Liver (tissue), 9 donors: Measurements from ENCODE around the gene GPR150. TPM values are rescaled to one million over a fixed set of nuclear protein-coding genes. Genes with fewer than 3 reads are reported as not detected.
"Not testable (repeated sequence)": the region's sequence is repeated elsewhere in the genome, so short reads cannot be mapped to it uniquely, and the experiment has no call there.

Source experiments
- DNase-seq: peaks from one replicate; pipeline ENCODE4 v3.0.0-alpha.2; 2017; ENCODE audit warnings: low spot score
- H3K27ac ChIP-seq, 2 donors: one replicate each; pipeline ENCODE4 v1.7.0; 2013; ENCODE audit warnings: inconsistent platforms in 2 of 2, low read length in 2 of 2, control low read depth in 1 of 2, low read depth in 1 of 2, mild to moderate bottlenecking in 1 of 2
- H3K27me3 ChIP-seq, 4 donors: one replicate each; pipeline versions ENCODE4 v1.6.1 to v1.7.0; 2013; ENCODE audit warnings: low read length in 3 of 4, inconsistent platforms in 1 of 4, mild to moderate bottlenecking in 1 of 4, moderate library complexity in 1 of 4; ENCODE audit not compliant: control insufficient read depth in 4 of 4, insufficient read depth in 4 of 4
- H3K36me3 ChIP-seq, 4 donors: one replicate each; pipeline versions ENCODE4 v1.6.1 to v1.7.0; 2013; ENCODE audit warnings: low read length in 3 of 4, mild to moderate bottlenecking in 3 of 4, low read depth in 1 of 4, moderate library complexity in 1 of 4; ENCODE audit not compliant: control insufficient read depth in 4 of 4, insufficient read depth in 3 of 4
- H3K4me1 ChIP-seq, 4 donors: one replicate each; pipeline versions ENCODE4 v1.6.1 to v1.7.0; 2013; ENCODE audit warnings: low read length in 3 of 4, mild to moderate bottlenecking in 3 of 4, moderate library complexity in 1 of 4; ENCODE audit not compliant: control insufficient read depth in 4 of 4, insufficient read depth in 4 of 4
- H3K4me3 ChIP-seq, 3 donors: one replicate each; pipeline versions ENCODE4 v1.6.1 to v1.7.0; 2013; ENCODE audit warnings: low read length in 3 of 3, control low read depth in 1 of 3, low read depth in 1 of 3, mild to moderate bottlenecking in 1 of 3
- H3K9ac ChIP-seq, 2 donors: one replicate each; pipeline ENCODE4 v1.7.0; 2013; ENCODE audit warnings: low read length in 2 of 2, mild to moderate bottlenecking in 2 of 2, moderate library complexity in 2 of 2, control low read depth in 1 of 2, low read depth in 1 of 2
- H3K9me3 ChIP-seq, 4 donors: one replicate each; pipeline versions ENCODE4 v1.6.1 to v1.7.0; 2013; ENCODE audit warnings: low read length in 3 of 4; ENCODE audit not compliant: control insufficient read depth in 4 of 4
- EGR1 ChIP-seq, 2 donors: IDR thresholded peaks; 2 replicates each; pipeline ENCODE4 v1.6.1; 2016 to 2018; ENCODE audit warnings: antibody characterized with exemption in 2 of 2, low read depth in 2 of 2
- FOXA1 ChIP-seq: IDR thresholded peaks from 2 replicates; pipeline ENCODE4 v1.6.1; 2016; ENCODE audit warnings: antibody characterized with exemption
- FOXA2 ChIP-seq: IDR thresholded peaks from 2 replicates; pipeline ENCODE4 v1.6.1; 2016; ENCODE audit warnings: antibody characterized with exemption
- GABPA ChIP-seq, 2 donors: IDR thresholded peaks in 1 of 2; conservative IDR thresholded peaks in 1 of 2; 2 replicates each; pipeline ENCODE4 v1.6.1; 2016; ENCODE audit warnings: antibody characterized with exemption in 2 of 2, mild to moderate bottlenecking in 1 of 2, moderate library complexity in 1 of 2
- HNF4A ChIP-seq, 2 donors: conservative IDR thresholded peaks; 2 replicates each; pipeline ENCODE4 v1.6.1; 2016; ENCODE audit warnings: antibody characterized with exemption in 2 of 2, mild to moderate bottlenecking in 2 of 2
- HNF4G ChIP-seq: IDR thresholded peaks from 2 replicates; pipeline ENCODE4 v1.6.1; 2016; ENCODE audit warnings: antibody characterized with exemption
- JUND ChIP-seq, 2 donors: IDR thresholded peaks; 2 replicates each; pipeline ENCODE4 v1.6.1; 2016; ENCODE audit warnings: antibody characterized with exemption in 2 of 2
- NR2F2 ChIP-seq: IDR thresholded peaks from 2 replicates; pipeline ENCODE4 v1.6.1; 2016; ENCODE audit warnings: antibody characterized with exemption
- RAD21 ChIP-seq, 2 donors: IDR thresholded peaks; 2 replicates each; pipeline ENCODE4 v1.6.1; 2016; ENCODE audit warnings: antibody characterized with exemption in 2 of 2, mild to moderate bottlenecking in 2 of 2
- RXRA ChIP-seq, 2 donors: IDR thresholded peaks; 2 replicates each; pipeline ENCODE4 v1.6.1; 2017 to 2018; ENCODE audit warnings: antibody characterized with exemption in 2 of 2, mild to moderate bottlenecking in 1 of 2
- SP1 ChIP-seq: IDR thresholded peaks from 2 replicates; pipeline ENCODE4 v1.6.1; 2018; ENCODE audit warnings: antibody characterized with exemption, mild to moderate bottlenecking
- TAF1 ChIP-seq: conservative IDR thresholded peaks from 2 replicates; pipeline ENCODE4 v1.6.1; 2016; ENCODE audit warnings: antibody characterized with exemption, mild to moderate bottlenecking
- YY1 ChIP-seq: IDR thresholded peaks from 2 replicates; pipeline ENCODE4 v1.6.1; 2016; ENCODE audit warnings: antibody characterized with exemption, mild to moderate bottlenecking
- WGBS: extraction: QIAGEN DNeasy Blood & Tissue Kit; methylation state at CpG from one replicate; pipeline ENCODE4 v1.1.7; 2013; 5-methylcytosine and 5-hydroxymethylcytosine counted together
- polyA plus RNA-seq, 2 donors: library from polyadenylated mRNA; stranded (reverse) in 1 of 2; unstranded in 1 of 2; fragments of 200-250 nt in 1 of 2; fragments of >200 nt in 1 of 2; fragmentation: Nextera tagmentation in 1 of 2; extraction: Ambion mirVana in 1 of 2; gene quantifications; one replicate each; pipeline versions ENCODE4 v1.2.1 to v1.2.3, GENCODE V29; 2013 to 2015
- total RNA-seq, 2 donors: library from RNA; depleted of rRNA; stranded (reverse); fragments of >200 nt; gene quantifications; one replicate each; pipeline ENCODE4 v1.2.3, GENCODE V29; 2014
- TF ChIP-seq, protein P1 (sequence below): IDR thresholded peaks from 2 replicates; pipeline ENCODE4 v1.6.1; 2016; ENCODE audit warnings: antibody characterized with exemption
- TF ChIP-seq, protein P2 (sequence below): fragments of 150-350 bp; IDR thresholded peaks from 2 replicates; pipeline ENCODE4 v1.5.1; 2017; ENCODE audit warnings: improper control_type of control experiment, low read depth, low read length; ENCODE audit not compliant: missing input control
- TF ChIP-seq, protein P3 (sequence below): IDR thresholded peaks from 2 replicates; pipeline ENCODE4 v1.6.1; 2016; ENCODE audit warnings: antibody characterized with exemption
- TF ChIP-seq, protein P4 (sequence below): IDR thresholded peaks from 2 replicates; pipeline ENCODE4 v1.6.1; 2016; ENCODE audit warnings: antibody characterized with exemption
- TF ChIP-seq, protein P5 (sequence below): IDR thresholded peaks from 2 replicates; pipeline ENCODE4 v1.6.1; 2016; ENCODE audit warnings: antibody characterized with exemption, mild to moderate bottlenecking
- donor health status: healthy.
- donor health status: healthy.
- donor health status: healthy.
- donor health status: healthy.
- donor health status: healthy.

The GPR150 gene
- total and polyA plus RNA-seq, 4 donors: 0.07 to 0.17 (median 0.08) TPM; not detected in 1

DNA sequence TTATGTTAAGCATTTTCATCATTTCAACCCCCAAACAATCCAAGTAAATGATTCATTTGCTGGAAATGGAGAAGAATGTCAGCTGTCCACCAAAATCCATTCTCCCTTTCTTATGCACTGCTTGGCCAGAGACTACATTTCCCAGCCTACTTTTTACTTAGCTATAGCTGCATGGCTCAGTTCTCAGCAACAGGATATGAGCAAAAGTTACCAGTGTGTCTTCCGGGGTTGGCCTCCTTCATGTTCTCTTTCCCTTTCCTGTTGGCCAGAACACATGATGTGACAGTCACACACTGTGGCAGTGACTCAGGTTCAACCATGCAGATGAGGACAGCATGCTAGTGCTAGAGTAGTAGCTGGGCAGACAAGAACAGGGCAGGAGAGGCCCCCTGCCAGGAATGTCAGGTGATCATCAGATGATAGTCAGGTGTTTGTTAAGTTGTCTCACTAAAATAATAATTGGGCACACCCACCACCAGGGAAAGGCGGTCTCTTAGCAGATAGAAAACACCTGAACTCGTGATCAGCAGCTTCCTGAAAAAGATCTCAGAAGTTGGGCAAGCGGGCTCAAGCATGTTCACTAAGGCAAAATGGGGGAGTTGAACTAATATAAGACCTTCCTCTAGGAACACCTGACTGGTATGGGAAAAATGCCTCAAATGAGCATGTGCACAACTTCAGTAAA, 12.2 kb downstream of the GPR150 start:
- WGBS: 83% methylated on average over 4 of the region's 4 CpGs
- Histone ChIP-seq H3K9ac (no peak overlapping the region), H3K9me3 (no peaks in the 10 kb centered on the region), H3K4me1 (no peaks in the 10 kb centered on the region), H3K36me3 (no peaks in the 10 kb centered on the region), H3K27me3 (no peaks in the 10 kb centered on the region), H3K4me3 (no peak overlapping the region), H3K27ac (no peak overlapping the region)
- DNase-seq: no peak
- TF ChIP-seq NR2F2: no peak
- no peak for TF ChIP-seq EGR1 (IDR thresholded peaks at IDR 0.05; ENCODE audit: low read depth in 2 of 2)
- TF ChIP-seq RAD21 (IDR thresholded peaks at IDR 0.05): no peak
- no peak for TF ChIP-seq YY1
- TF ChIP-seq GABPA (IDR thresholded peaks at IDR 0.05 in 1 of 2, conservative IDR thresholded peaks at IDR 0.05 in 1 of 2): no peak
- TF ChIP-seq, protein P1, sequence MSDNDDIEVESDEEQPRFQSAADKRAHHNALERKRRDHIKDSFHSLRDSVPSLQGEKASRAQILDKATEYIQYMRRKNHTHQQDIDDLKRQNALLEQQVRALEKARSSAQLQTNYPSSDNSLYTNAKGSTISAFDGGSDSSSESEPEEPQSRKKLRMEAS: no peak
- TF ChIP-seq, protein P2, sequence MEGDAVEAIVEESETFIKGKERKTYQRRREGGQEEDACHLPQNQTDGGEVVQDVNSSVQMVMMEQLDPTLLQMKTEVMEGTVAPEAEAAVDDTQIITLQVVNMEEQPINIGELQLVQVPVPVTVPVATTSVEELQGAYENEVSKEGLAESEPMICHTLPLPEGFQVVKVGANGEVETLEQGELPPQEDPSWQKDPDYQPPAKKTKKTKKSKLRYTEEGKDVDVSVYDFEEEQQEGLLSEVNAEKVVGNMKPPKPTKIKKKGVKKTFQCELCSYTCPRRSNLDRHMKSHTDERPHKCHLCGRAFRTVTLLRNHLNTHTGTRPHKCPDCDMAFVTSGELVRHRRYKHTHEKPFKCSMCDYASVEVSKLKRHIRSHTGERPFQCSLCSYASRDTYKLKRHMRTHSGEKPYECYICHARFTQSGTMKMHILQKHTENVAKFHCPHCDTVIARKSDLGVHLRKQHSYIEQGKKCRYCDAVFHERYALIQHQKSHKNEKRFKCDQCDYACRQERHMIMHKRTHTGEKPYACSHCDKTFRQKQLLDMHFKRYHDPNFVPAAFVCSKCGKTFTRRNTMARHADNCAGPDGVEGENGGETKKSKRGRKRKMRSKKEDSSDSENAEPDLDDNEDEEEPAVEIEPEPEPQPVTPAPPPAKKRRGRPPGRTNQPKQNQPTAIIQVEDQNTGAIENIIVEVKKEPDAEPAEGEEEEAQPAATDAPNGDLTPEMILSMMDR: no peak
- TF ChIP-seq FOXA1: no peak
- TF ChIP-seq, protein P3, sequence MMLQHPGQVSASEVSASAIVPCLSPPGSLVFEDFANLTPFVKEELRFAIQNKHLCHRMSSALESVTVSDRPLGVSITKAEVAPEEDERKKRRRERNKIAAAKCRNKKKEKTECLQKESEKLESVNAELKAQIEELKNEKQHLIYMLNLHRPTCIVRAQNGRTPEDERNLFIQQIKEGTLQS: no peak
- TF ChIP-seq HNF4A (conservative IDR thresholded peaks at IDR 0.05): no peak
- TF ChIP-seq, protein P4, sequence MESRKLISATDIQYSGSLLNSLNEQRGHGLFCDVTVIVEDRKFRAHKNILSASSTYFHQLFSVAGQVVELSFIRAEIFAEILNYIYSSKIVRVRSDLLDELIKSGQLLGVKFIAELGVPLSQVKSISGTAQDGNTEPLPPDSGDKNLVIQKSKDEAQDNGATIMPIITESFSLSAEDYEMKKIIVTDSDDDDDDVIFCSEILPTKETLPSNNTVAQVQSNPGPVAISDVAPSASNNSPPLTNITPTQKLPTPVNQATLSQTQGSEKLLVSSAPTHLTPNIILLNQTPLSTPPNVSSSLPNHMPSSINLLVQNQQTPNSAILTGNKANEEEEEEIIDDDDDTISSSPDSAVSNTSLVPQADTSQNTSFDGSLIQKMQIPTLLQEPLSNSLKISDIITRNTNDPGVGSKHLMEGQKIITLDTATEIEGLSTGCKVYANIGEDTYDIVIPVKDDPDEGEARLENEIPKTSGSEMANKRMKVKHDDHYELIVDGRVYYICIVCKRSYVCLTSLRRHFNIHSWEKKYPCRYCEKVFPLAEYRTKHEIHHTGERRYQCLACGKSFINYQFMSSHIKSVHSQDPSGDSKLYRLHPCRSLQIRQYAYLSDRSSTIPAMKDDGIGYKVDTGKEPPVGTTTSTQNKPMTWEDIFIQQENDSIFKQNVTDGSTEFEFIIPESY: no peak
- no peak for TF ChIP-seq FOXA2
- no peak for TF ChIP-seq RXRA (IDR thresholded peaks at IDR 0.05)

DNA sequence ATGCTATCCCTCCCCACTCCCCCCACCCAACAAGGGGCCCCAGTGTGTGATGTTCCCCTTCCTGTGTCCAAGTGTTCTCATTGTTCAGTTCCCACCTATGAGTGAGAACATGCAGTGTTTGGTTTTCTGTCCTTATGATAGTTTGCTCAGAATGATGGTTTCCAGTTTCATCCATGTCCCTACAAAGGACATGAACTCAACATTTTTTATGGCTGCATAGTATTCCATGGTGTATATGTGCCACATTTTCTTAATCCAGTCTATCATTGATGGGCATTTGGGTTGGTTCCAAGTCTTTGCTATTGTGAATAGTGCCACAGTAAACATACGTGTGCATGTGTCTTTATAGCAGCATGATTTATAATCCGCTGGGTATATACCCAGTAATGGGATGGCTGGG, 13.1 kb downstream of the GPR150 start:
- H3K27ac ChIP-seq, H3K4me1 ChIP-seq, H3K9ac ChIP-seq, H3K36me3 ChIP-seq, DNase-seq, H3K27me3 ChIP-seq, H3K9me3 ChIP-seq, H3K4me3 ChIP-seq: not testable (repeated sequence)
- WGBS: 89% methylated on average over 2 of the region's 2 CpGs

DNA sequence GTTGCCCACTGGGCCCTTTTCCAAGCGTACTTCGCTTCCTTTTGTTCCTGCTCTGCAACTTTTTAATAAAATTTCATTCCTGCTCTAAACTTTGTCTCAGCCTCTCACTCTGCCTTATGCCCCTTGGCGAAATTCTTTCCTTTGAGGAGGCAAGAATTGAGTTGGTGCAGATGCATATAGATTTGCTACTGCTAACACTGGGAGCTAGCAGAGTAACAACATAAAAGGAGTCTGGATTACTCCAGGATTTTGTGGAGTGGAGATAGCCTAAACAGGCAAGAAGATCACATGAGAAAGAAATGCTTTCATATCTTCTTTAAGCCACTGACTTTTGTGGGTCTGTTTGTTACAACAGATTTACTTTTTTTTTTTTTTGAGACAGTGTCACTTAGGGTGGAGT, 13.8 kb downstream of the GPR150 start:
- Histone ChIP-seq H3K4me1 (no peaks in the 10 kb centered on the region), H3K9ac (no peak overlapping the region), H3K9me3 (no peaks in the 10 kb centered on the region), H3K36me3 (no peaks in the 10 kb centered on the region), H3K27me3 (no peaks in the 10 kb centered on the region), H3K4me3 (no peak overlapping the region), H3K27ac (no peak overlapping the region)
- no peak for DNase-seq
- WGBS: 97% methylated on average over 3 of the region's 3 CpGs
- TF ChIP-seq TAF1 (no peak), RAD21 (IDR thresholded peaks at IDR 0.05) (no peak), GABPA (IDR thresholded peaks at IDR 0.05 in 1 of 2, conservative IDR thresholded peaks at IDR 0.05 in 1 of 2) (no peak), YY1 (no peak), JUND (IDR thresholded peaks at IDR 0.05) (no peak), HNF4G (no peak), SP1 (no peak), EGR1 (IDR thresholded peaks at IDR 0.05; ENCODE audit: low read depth in 2 of 2) (no peak), NR2F2 (no peak), HNF4A (conservative IDR thresholded peaks at IDR 0.05) (no peak), FOXA2 (no peak)
- TF ChIP-seq, protein P5, sequence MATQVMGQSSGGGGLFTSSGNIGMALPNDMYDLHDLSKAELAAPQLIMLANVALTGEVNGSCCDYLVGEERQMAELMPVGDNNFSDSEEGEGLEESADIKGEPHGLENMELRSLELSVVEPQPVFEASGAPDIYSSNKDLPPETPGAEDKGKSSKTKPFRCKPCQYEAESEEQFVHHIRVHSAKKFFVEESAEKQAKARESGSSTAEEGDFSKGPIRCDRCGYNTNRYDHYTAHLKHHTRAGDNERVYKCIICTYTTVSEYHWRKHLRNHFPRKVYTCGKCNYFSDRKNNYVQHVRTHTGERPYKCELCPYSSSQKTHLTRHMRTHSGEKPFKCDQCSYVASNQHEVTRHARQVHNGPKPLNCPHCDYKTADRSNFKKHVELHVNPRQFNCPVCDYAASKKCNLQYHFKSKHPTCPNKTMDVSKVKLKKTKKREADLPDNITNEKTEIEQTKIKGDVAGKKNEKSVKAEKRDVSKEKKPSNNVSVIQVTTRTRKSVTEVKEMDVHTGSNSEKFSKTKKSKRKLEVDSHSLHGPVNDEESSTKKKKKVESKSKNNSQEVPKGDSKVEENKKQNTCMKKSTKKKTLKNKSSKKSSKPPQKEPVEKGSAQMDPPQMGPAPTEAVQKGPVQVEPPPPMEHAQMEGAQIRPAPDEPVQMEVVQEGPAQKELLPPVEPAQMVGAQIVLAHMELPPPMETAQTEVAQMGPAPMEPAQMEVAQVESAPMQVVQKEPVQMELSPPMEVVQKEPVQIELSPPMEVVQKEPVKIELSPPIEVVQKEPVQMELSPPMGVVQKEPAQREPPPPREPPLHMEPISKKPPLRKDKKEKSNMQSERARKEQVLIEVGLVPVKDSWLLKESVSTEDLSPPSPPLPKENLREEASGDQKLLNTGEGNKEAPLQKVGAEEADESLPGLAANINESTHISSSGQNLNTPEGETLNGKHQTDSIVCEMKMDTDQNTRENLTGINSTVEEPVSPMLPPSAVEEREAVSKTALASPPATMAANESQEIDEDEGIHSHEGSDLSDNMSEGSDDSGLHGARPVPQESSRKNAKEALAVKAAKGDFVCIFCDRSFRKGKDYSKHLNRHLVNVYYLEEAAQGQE: no peak
- TF ChIP-seq, protein P1: no peak
- TF ChIP-seq, protein P3: no peak
